ENCODE results near the gene STYX.

Gene STYX

GRCh38 chr14:52793061-52793460, 63.1 kb downstream of the STYX start:
- Histone ChIP-seq H3K4me1 (ENCODE audit: control insufficient read depth, insufficient read depth, low read length) (peaks cover 4% of the 10 kb centered on the region), H3K27me3 (ENCODE audit: control insufficient read depth, insufficient read depth, low read length) (no peaks in the 10 kb centered on the region), H3K36me3 (ENCODE audit: control insufficient read depth, insufficient read depth, low read length) (no peaks in the 10 kb centered on the region), H3K4me3 (ENCODE audit: low read depth, low read length) (no peak overlapping the region), H3K9me3 (ENCODE audit: control insufficient read depth, insufficient read depth, low read length) (no peaks in the 10 kb centered on the region), H3K9ac (ENCODE audit: low read depth, low read length) (no peak overlapping the region)

GRCh38 chr14:52797653-52798052, 67.7 kb downstream of the STYX start:
- Histone ChIP-seq H3K4me3 (ENCODE audit: low read depth, low read length) (no peak overlapping the region), H3K4me1 (ENCODE audit: control insufficient read depth, insufficient read depth, low read length) (no peaks in the 10 kb centered on the region), H3K36me3 (ENCODE audit: control insufficient read depth, insufficient read depth, low read length) (no peaks in the 10 kb centered on the region), H3K9ac (ENCODE audit: low read depth, low read length) (no peak overlapping the region), H3K9me3 (ENCODE audit: control insufficient read depth, insufficient read depth, low read length) (no peaks in the 10 kb centered on the region), H3K27me3 (ENCODE audit: control insufficient read depth, insufficient read depth, low read length) (no peaks in the 10 kb centered on the region)

- no peaks in the 10 kb centered on the region for H3K9me3 ChIP-seq (ENCODE audit: control insufficient read depth, insufficient read depth, low read length)
- H3K4me3 ChIP-seq (ENCODE audit: low read depth, low read length), result no peak overlapping the region
- H3K4me1 ChIP-seq (ENCODE audit: control insufficient read depth, insufficient read depth, low read length), result no peaks in the 10 kb centered on the region
- no peaks in the 10 kb centered on the region for H3K27me3 ChIP-seq (ENCODE audit: control insufficient read depth, insufficient read depth, low read length)
- no peaks in the 10 kb centered on the region for H3K36me3 ChIP-seq (ENCODE audit: control insufficient read depth, insufficient read depth, low read length)
- no peak overlapping the region for H3K9ac ChIP-seq (ENCODE audit: low read depth, low read length)
These were observed 68.9 kb downstream of the STYX start for GRCh38 chr14:52798826-52799225.

- Histone ChIP-seq H3K4me3 (ENCODE audit: low read depth, low read length) (no peak overlapping the region), H3K27me3 (ENCODE audit: control insufficient read depth, insufficient read depth, low read length) (no peaks in the 10 kb centered on the region), H3K36me3 (ENCODE audit: control insufficient read depth, insufficient read depth, low read length) (no peaks in the 10 kb centered on the region), H3K9me3 (ENCODE audit: control insufficient read depth, insufficient read depth, low read length) (no peaks in the 10 kb centered on the region), H3K4me1 (ENCODE audit: control insufficient read depth, insufficient read depth, low read length) (no peaks in the 10 kb centered on the region), H3K9ac (ENCODE audit: low read depth, low read length) (no peak overlapping the region)
These were observed 71.2 kb downstream of the STYX start for GRCh38 chr14:52801014-52801712.

- no peak overlapping the region for H3K9ac ChIP-seq (ENCODE audit: low read depth, low read length)
These were observed 72.6 kb downstream of the STYX start for GRCh38 chr14:52802597-52802996.

GRCh38 chr14:52806115-52806514, 76.1 kb downstream of the STYX start:
- Histone ChIP-seq H3K4me3 (ENCODE audit: low read depth, low read length) (no peak overlapping the region), H3K9me3 (ENCODE audit: control insufficient read depth, insufficient read depth, low read length) (no peaks in the 10 kb centered on the region), H3K27me3 (ENCODE audit: control insufficient read depth, insufficient read depth, low read length) (no peaks in the 10 kb centered on the region), H3K36me3 (ENCODE audit: control insufficient read depth, insufficient read depth, low read length) (no peaks in the 10 kb centered on the region), H3K9ac (ENCODE audit: low read depth, low read length) (no peak overlapping the region), H3K4me1 (ENCODE audit: control insufficient read depth, insufficient read depth, low read length) (no peaks in the 10 kb centered on the region)

More at GRCh38 chr14:52802597-52802996, 72.6 kb downstream of the STYX start:
- no peak overlapping the region for H3K4me3 ChIP-seq (ENCODE audit: low read depth, low read length)
- no peaks in the 10 kb centered on the region for H3K9me3 ChIP-seq (ENCODE audit: control insufficient read depth, insufficient read depth, low read length)
- H3K27me3 ChIP-seq (ENCODE audit: control insufficient read depth, insufficient read depth, low read length), result no peaks in the 10 kb centered on the region
- H3K4me1 ChIP-seq (ENCODE audit: control insufficient read depth, insufficient read depth, low read length), result no peaks in the 10 kb centered on the region
- no peaks in the 10 kb centered on the region for H3K36me3 ChIP-seq (ENCODE audit: control insufficient read depth, insufficient read depth, low read length)

GRCh38 chr14:52808101-52808500, 78.1 kb downstream of the STYX start:
- Histone ChIP-seq H3K4me3 (ENCODE audit: low read depth, low read length) (no peak overlapping the region), H3K27me3 (ENCODE audit: control insufficient read depth, insufficient read depth, low read length) (no peaks in the 10 kb centered on the region), H3K9me3 (ENCODE audit: control insufficient read depth, insufficient read depth, low read length) (no peaks in the 10 kb centered on the region), H3K36me3 (ENCODE audit: control insufficient read depth, insufficient read depth, low read length) (no peaks in the 10 kb centered on the region), H3K4me1 (ENCODE audit: control insufficient read depth, insufficient read depth, low read length) (no peaks in the 10 kb centered on the region), H3K9ac (ENCODE audit: low read depth, low read length) (no peak overlapping the region)

GRCh38 chr14:52821805-52822250, 91.9 kb downstream of the STYX start:
- Histone ChIP-seq H3K27me3 (ENCODE audit: control insufficient read depth, insufficient read depth, low read length) (no peaks in the 10 kb centered on the region), H3K36me3 (ENCODE audit: control insufficient read depth, insufficient read depth, low read length) (no peaks in the 10 kb centered on the region), H3K9ac (ENCODE audit: low read depth, low read length) (no peak overlapping the region), H3K4me1 (ENCODE audit: control insufficient read depth, insufficient read depth, low read length) (no peaks in the 10 kb centered on the region), H3K9me3 (ENCODE audit: control insufficient read depth, insufficient read depth, low read length) (no peaks in the 10 kb centered on the region), H3K4me3 (ENCODE audit: low read depth, low read length) (no peak overlapping the region)

GRCh38 chr14:52824462-52824861, 94.5 kb downstream of the STYX start:
- no peaks in the 10 kb centered on the region for H3K4me1 ChIP-seq (ENCODE audit: control insufficient read depth, insufficient read depth, low read length)
- H3K4me3 ChIP-seq (ENCODE audit: low read depth, low read length), result no peak overlapping the region
- no peak overlapping the region for H3K9ac ChIP-seq (ENCODE audit: low read depth, low read length)

More at GRCh38 chr14:52824462-52824861, 94.5 kb downstream of the STYX start:
- Histone ChIP-seq H3K27me3 (ENCODE audit: control insufficient read depth, insufficient read depth, low read length) (no peaks in the 10 kb centered on the region), H3K36me3 (ENCODE audit: control insufficient read depth, insufficient read depth, low read length) (no peaks in the 10 kb centered on the region), H3K9me3 (ENCODE audit: control insufficient read depth, insufficient read depth, low read length) (no peaks in the 10 kb centered on the region)
